HG02642 (cell line): ENCODE measurements around the gene FLRT3.
A peak's percentile ranks its signal among the peaks of the same experiment; 100 is the strongest.

ENCODE experiments used
- ATAC-seq: cut with Tn5 transposase; IDR thresholded peaks from one replicate; pipeline ENCODE4 v1.9.1; 2021; ENCODE audit warnings: mild to moderate bottlenecking; ENCODE audit not compliant: unreplicated experiment, poor library complexity

The FLRT3 gene

GRCh38 chr20:14337400-14338171, at the start of gene FLRT3:
Gene FLRT3, minus strand, starts transcription at chr20:14337612. Its CDS starts 10,106 bp downstream, at chr20:14327506.
- peak; percentile 98 for ATAC-seq

GRCh38 chr20:14386726-14387125, 49.3 kb upstream of the FLRT3 start:
- no peak for ATAC-seq

GRCh38 chr20:14385176-14385740, 47.8 kb upstream of the FLRT3 start:
- no peak for ATAC-seq

- ATAC-seq: no peak
Measured at GRCh38 chr20:14384416-14385175, 47.2 kb upstream of the FLRT3 start.

GRCh38 chr20:14383335-14383734, 45.9 kb upstream of the FLRT3 start:
- ATAC-seq: no peak

GRCh38 chr20:14378326-14378725, 40.9 kb upstream of the FLRT3 start:
- no peak for ATAC-seq

- no peak for ATAC-seq
Measured at GRCh38 chr20:14375416-14375985, 38.1 kb upstream of the FLRT3 start.

- ATAC-seq: no peak
Measured at GRCh38 chr20:14374196-14374595, 36.8 kb upstream of the FLRT3 start.

- ATAC-seq: no peak
Measured at GRCh38 chr20:14361509-14362345, 24.3 kb upstream of the FLRT3 start.

GRCh38 chr20:14360416-14360815, 23.0 kb upstream of the FLRT3 start:
- ATAC-seq: no peak

GRCh38 chr20:14355791-14356190, 18.4 kb upstream of the FLRT3 start:
- ATAC-seq: no peak

- ATAC-seq: no peak
Measured at GRCh38 chr20:14344746-14345145, 7.3 kb upstream of the FLRT3 start.

GRCh38 chr20:14343491-14344065, 6.2 kb upstream of the FLRT3 start:
- ATAC-seq: no peak

- no peak for ATAC-seq
Measured at GRCh38 chr20:14342918-14343317, 5.5 kb upstream of the FLRT3 start.

- no peak for ATAC-seq
Measured at GRCh38 chr20:14341801-14342200, 4.4 kb upstream of the FLRT3 start.

- ATAC-seq: no peak
Measured at GRCh38 chr20:14336686-14337085, 726 bp downstream of the FLRT3 start.

- no peak for ATAC-seq
Measured at GRCh38 chr20:14335052-14335451, 2.4 kb downstream of the FLRT3 start.

GRCh38 chr20:14334306-14334930, 3.0 kb downstream of the FLRT3 start:
- ATAC-seq: no peak

- no peak for ATAC-seq
Measured at GRCh38 chr20:14333721-14334120, 3.7 kb downstream of the FLRT3 start.
